HG03432 (cell line): Measurements from ENCODE around the gene CACNA1G.

Experiments used
- ATAC-seq: cut with Tn5 transposase; IDR thresholded peaks from one replicate; pipeline ENCODE4 v1.9.1; 2021; ENCODE audit warnings: mild to moderate bottlenecking, moderate library complexity; ENCODE audit not compliant: unreplicated experiment

Gene CACNA1G

GRCh38 chr17:50665838-50666237, 105.3 kb downstream of the CACNA1G start:
- ATAC-seq: no peak

GRCh38 chr17:50666316-50666715, 105.8 kb downstream of the CACNA1G start:
- ATAC-seq: no peak

GRCh38 chr17:50667259-50668024, 106.9 kb downstream of the CACNA1G start:
- no peak for ATAC-seq

GRCh38 chr17:50668025-50668837, 107.7 kb downstream of the CACNA1G start:
- ATAC-seq: no peak

- ATAC-seq: no peak
Measured at GRCh38 chr17:50668838-50669581, 108.5 kb downstream of the CACNA1G start.

GRCh38 chr17:50672071-50672470, 111.6 kb downstream of the CACNA1G start:
- no peak for ATAC-seq

GRCh38 chr17:50672831-50673551, 112.5 kb downstream of the CACNA1G start:
- no peak for ATAC-seq

- ATAC-seq: no peak
Measured at GRCh38 chr17:50675190-50675589, 114.7 kb downstream of the CACNA1G start.

GRCh38 chr17:50675627-50676026, 115.1 kb downstream of the CACNA1G start:
- no peak for ATAC-seq

- no peak for ATAC-seq
Measured at GRCh38 chr17:50676065-50676975, 115.8 kb downstream of the CACNA1G start.
